CD14-positive monocyte (primary cell): ENCODE measurements around the gene MAD1L1. TPM values are rescaled to one million over a fixed set of nuclear protein-coding genes. Genes with fewer than 3 reads are reported as not detected.

Experiments
- DNase-seq, 3 donors: peaks; one replicate each; pipeline ENCODE4 v3.0.0-alpha.2; 2011 to 2022
- H2AFZ ChIP-seq: 2 replicates; pipeline ENCODE4 v1.6.0; 2012; ENCODE audit warnings: mild to moderate bottlenecking, low read depth, low read length, inconsistent platforms; ENCODE audit not compliant: insufficient read depth, poor library complexity, severe bottlenecking
- H3K27ac ChIP-seq, 2 donors: 1 replicate in 1 of 2; 2 replicates in 1 of 2; pipeline ENCODE4 v1.5.1; 2012 to 2013; ENCODE audit warnings: low read length in 2 of 2, control low read depth in 1 of 2, inconsistent platforms in 1 of 2, low read depth in 1 of 2, mild to moderate bottlenecking in 1 of 2
- H3K27me3 ChIP-seq, 2 donors: one replicate each; pipeline versions ENCODE4 v1.6.0 to v1.6.1; 2011 to 2013; ENCODE audit warnings: low read length in 2 of 2; ENCODE audit not compliant: control insufficient read depth in 2 of 2, insufficient read depth in 2 of 2
- H3K36me3 ChIP-seq, 2 donors: replicated peaks in 1 of 2; 1 replicate in 1 of 2; 2 replicates in 1 of 2; pipeline versions ENCODE4 v1.5.1 to v1.6.1; 2012 to 2013; ENCODE audit warnings: low read length in 2 of 2, control low read depth in 1 of 2, inconsistent platforms in 1 of 2, mild to moderate bottlenecking in 1 of 2; ENCODE audit not compliant: insufficient read depth in 2 of 2, control insufficient read depth in 1 of 2
- H3K4me1 ChIP-seq, 2 donors: 1 replicate in 1 of 2; 2 replicates in 1 of 2; pipeline versions ENCODE4 v1.5.1 to v1.6.1; 2012 to 2013; ENCODE audit warnings: low read length in 2 of 2, control low read depth in 1 of 2, inconsistent platforms in 1 of 2, mild to moderate bottlenecking in 1 of 2, moderate library complexity in 1 of 2; ENCODE audit not compliant: insufficient read depth in 2 of 2, control insufficient read depth in 1 of 2
- H3K4me2 ChIP-seq: replicated peaks from 2 replicates; pipeline ENCODE3; 2012; ENCODE audit warnings: low read length, moderate library complexity, mild to moderate bottlenecking; ENCODE audit not compliant: poor library complexity, severe bottlenecking; ENCODE audit errors: extremely low read depth
- H3K4me3 ChIP-seq, 3 experiments: fragments of 200-600 bp in 1 of 3; sonication (generic) in 1 of 3; replicated peaks in 1 of 3; 1 replicate in 2 of 3; 2 replicates in 1 of 3; pipeline ENCODE4 v1.5.1; 2011 to 2013; ENCODE audit warnings: low read length in 3 of 3, mild to moderate bottlenecking in 3 of 3, control low read depth in 2 of 3, low read depth in 2 of 3, inconsistent platforms in 1 of 3, moderate library complexity in 1 of 3
- H3K79me2 ChIP-seq: 2 replicates; pipeline ENCODE4 v1.6.0; 2012; ENCODE audit warnings: mild to moderate bottlenecking, control low read depth, inconsistent platforms, low read length, moderate library complexity; ENCODE audit not compliant: insufficient read depth
- H3K9ac ChIP-seq: 2 replicates; pipeline ENCODE4 v1.6.0; 2017; ENCODE audit warnings: low read length, mild to moderate bottlenecking; ENCODE audit not compliant: insufficient read depth, poor library complexity, severe bottlenecking
- H3K9me3 ChIP-seq, 2 donors: replicated peaks in 1 of 2; 1 replicate in 1 of 2; 2 replicates in 1 of 2; pipeline versions ENCODE4 v1.5.1 to v1.6.1; 2012 to 2013; ENCODE audit warnings: low read length in 2 of 2, control low read depth in 1 of 2; ENCODE audit not compliant: control insufficient read depth in 1 of 2, insufficient read depth in 1 of 2
- H4K20me1 ChIP-seq: 2 replicates; pipeline ENCODE4 v1.6.0; 2012; ENCODE audit warnings: mild to moderate bottlenecking, low read length, control low read depth, moderate library complexity; ENCODE audit not compliant: insufficient read depth
- H3K27ac Mint-ChIP-seq, 7 donors: one replicate each; pipeline ENCODE4 v1.8.0; 2020; ENCODE audit warnings: mild to moderate bottlenecking in 7 of 7, mixed read lengths in 7 of 7, moderate library complexity in 6 of 7, inconsistent platforms in 2 of 7
- H3K27me3 Mint-ChIP-seq, 3 donors: one replicate each; pipeline ENCODE4 v1.8.0; 2021 to 2022; ENCODE audit warnings: low read depth in 3 of 3, mild to moderate bottlenecking in 3 of 3, mixed read lengths in 3 of 3, moderate library complexity in 3 of 3, inconsistent platforms in 1 of 3
- H3K36me3 Mint-ChIP-seq, 2 donors: one replicate each; pipeline ENCODE4 v1.8.0; 2020; ENCODE audit warnings: mixed read lengths in 2 of 2, inconsistent platforms in 1 of 2, mild to moderate bottlenecking in 1 of 2
- H3K4me1 Mint-ChIP-seq: one replicate; pipeline ENCODE4 v1.8.0; 2020; ENCODE audit warnings: mild to moderate bottlenecking, mixed read lengths
- H3K4me3 Mint-ChIP-seq, 2 donors: one replicate each; pipeline ENCODE4 v1.8.0; 2020; ENCODE audit warnings: mild to moderate bottlenecking in 2 of 2, mixed read lengths in 2 of 2, moderate library complexity in 1 of 2
- H3K9me3 Mint-ChIP-seq, 7 donors: one replicate each; pipeline ENCODE4 v1.8.0; 2020 to 2022; ENCODE audit warnings: mixed read lengths in 7 of 7, mild to moderate bottlenecking in 6 of 7, moderate library complexity in 6 of 7, inconsistent platforms in 2 of 7
- WGBS: methylation state at CpG from one replicate; pipeline ENCODE4 v1.1.5; 2013; ENCODE audit warnings: missing lambda C conversion rate; ENCODE audit not compliant: insufficient coverage; 5-methylcytosine and 5-hydroxymethylcytosine counted together
- intact Hi-C, 2 donors: fragments of 100-400 bp; cut with micrococcal nuclease; formaldehyde crosslinking; loops; one replicate each; pipeline versions ENCODE4 v1.15.0 to v1.15.1; 2023
- polyA plus RNA-seq, 3 donors: library from polyadenylated mRNA; depleted of rRNA in 1 of 3; unstranded in 2 of 3; stranded (reverse) in 1 of 3; fragments of 300-500 nt in 2 of 3; fragments of >200 nt in 1 of 3; fragmentation: Illumina TruSeq in 2 of 3; gene quantifications; 1 replicate in 2 of 3; 2 replicates in 1 of 3; pipeline ENCODE4 v1.2.3, GENCODE V29; 2012 to 2021
- TF ChIP-seq, protein P1 (sequence below): fragments of 200-600 bp; IDR thresholded peaks from one replicate; pipeline ENCODE4 v1.8.0; 2022; ENCODE audit warnings: antibody characterized with exemption, mild to moderate bottlenecking

The MAD1L1 gene
- polyA plus RNA-seq, 3 donors = 22.0 to 39.4 (median 33.2) TPM

DNA sequence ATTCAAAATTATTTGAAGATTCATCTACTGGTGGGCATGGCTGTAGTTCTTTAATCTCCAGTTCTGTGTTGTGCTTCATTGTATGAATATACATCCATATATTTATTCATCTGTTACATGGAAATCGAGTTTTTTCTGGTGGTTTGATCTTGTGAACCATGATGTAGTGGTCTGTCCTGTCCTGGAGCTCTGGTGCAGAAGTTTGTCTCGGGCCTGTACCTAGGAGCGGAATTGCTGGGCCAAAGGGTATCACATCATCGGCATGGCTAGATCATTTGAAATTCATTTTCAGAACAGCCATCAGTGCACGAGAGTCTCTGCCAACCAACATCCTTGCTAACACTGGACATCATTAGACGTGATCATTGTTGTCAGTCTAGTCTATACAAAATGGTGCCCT is 455.6 kb downstream of the MAD1L1 start:
- Mint-ChIP-seq H3K36me3 (no peaks in the 10 kb centered on the region), H3K4me3 (no peak overlapping the region), H3K9me3 (peaks cover 5 to 25% (median 15%) of the 10 kb centered on the region in 7 donors), H3K27me3 (peaks cover 1 to 14% (median 5%) of the 10 kb centered on the region in 3 donors), H3K4me1 (no peaks in the 10 kb centered on the region), H3K27ac (no peak overlapping the region)
- Histone ChIP-seq H3K4me1 (no peaks in the 10 kb centered on the region), H2AFZ (no peak overlapping the region), H4K20me1 (no peaks in the 10 kb centered on the region), H3K79me2 (no peaks in the 10 kb centered on the region), H3K4me2 (no peak overlapping the region), H3K4me3 (no peak overlapping the region), H3K36me3 (no peaks in the 10 kb centered on the region), H3K27ac (no peak overlapping the region), H3K9ac (no peak overlapping the region), H3K9me3 (peaks cover 0 to 8% of the 10 kb centered on the region in 2 donors), H3K27me3 (no peaks in the 10 kb centered on the region)
- intact Hi-C loops = no loop called here
- WGBS = 40% methylated on average over 1 of the region's 6 CpGs
- no peak for DNase-seq
- TF ChIP-seq, protein P1, sequence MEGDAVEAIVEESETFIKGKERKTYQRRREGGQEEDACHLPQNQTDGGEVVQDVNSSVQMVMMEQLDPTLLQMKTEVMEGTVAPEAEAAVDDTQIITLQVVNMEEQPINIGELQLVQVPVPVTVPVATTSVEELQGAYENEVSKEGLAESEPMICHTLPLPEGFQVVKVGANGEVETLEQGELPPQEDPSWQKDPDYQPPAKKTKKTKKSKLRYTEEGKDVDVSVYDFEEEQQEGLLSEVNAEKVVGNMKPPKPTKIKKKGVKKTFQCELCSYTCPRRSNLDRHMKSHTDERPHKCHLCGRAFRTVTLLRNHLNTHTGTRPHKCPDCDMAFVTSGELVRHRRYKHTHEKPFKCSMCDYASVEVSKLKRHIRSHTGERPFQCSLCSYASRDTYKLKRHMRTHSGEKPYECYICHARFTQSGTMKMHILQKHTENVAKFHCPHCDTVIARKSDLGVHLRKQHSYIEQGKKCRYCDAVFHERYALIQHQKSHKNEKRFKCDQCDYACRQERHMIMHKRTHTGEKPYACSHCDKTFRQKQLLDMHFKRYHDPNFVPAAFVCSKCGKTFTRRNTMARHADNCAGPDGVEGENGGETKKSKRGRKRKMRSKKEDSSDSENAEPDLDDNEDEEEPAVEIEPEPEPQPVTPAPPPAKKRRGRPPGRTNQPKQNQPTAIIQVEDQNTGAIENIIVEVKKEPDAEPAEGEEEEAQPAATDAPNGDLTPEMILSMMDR = no peak

DNA sequence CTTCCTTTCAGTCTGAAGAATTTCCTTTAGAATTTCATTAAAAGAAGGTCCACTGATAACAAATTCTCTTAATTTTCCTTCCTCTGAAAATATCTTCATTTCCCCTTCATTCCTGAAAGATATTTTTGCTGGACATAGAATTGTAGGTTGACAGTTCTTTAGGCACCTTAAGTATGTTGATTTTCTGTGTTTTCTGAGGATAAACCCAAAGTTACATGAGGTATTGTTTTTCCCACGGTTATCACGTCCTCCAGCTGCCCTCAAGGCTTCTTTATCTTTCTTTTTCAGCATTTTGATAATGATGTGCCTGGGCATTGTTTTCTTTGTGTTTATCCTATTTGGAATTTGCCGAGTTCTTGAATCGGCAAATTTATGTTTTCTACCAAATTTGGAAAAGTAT is 457.4 kb downstream of the MAD1L1 start:
- intact Hi-C loops = no loop called here
- H2AFZ ChIP-seq = no peak overlapping the region
- Mint-ChIP-seq H3K27ac (no peak overlapping the region), H3K4me3 (no peak overlapping the region), H3K27me3 (peaks cover 2 to 14% (median 5%) of the 10 kb centered on the region in 3 donors), H3K36me3 (no peaks in the 10 kb centered on the region), H3K4me1 (no peaks in the 10 kb centered on the region), H3K9me3 (peaks cover 7 to 27% (median 16%) of the 10 kb centered on the region in 7 donors)
- no peak overlapping the region for H3K4me3 ChIP-seq
- no peaks in the 10 kb centered on the region for H3K4me1 ChIP-seq
- no peaks in the 10 kb centered on the region for H3K79me2 ChIP-seq
- no peaks in the 10 kb centered on the region for H3K36me3 ChIP-seq
- WGBS = 100% methylated on average over 3 of the region's 4 CpGs
- H3K27ac ChIP-seq = no peak overlapping the region
- peaks cover 0 to 8% of the 10 kb centered on the region in 2 donors for H3K9me3 ChIP-seq
- no peaks in the 10 kb centered on the region for H4K20me1 ChIP-seq
- DNase-seq = no peak
- no peaks in the 10 kb centered on the region for H3K27me3 ChIP-seq
- no peak overlapping the region for H3K9ac ChIP-seq
- TF ChIP-seq, protein P1 = no peak
- no peak overlapping the region for H3K4me2 ChIP-seq
